Immature natural killer cell (primary cell): Measurements from ENCODE around the gene NPR2. TPM values are rescaled to one million over a fixed set of nuclear protein-coding genes. Genes with fewer than 3 reads are reported as not detected.

Source experiments
- DNase-seq, 3 donors: peaks; one replicate each; pipeline ENCODE4 v3.0.0; 2022; ENCODE audit warnings: mixed read lengths in 1 of 3
- H3K27ac Mint-ChIP-seq, 6 donors: one replicate each; pipeline ENCODE4 v1.8.0; 2020; ENCODE audit warnings: mixed read lengths in 6 of 6, mild to moderate bottlenecking in 5 of 6, inconsistent platforms in 4 of 6, moderate library complexity in 3 of 6
- H3K27me3 Mint-ChIP-seq, 3 donors: one replicate each; pipeline ENCODE4 v1.8.0; 2020 to 2021; ENCODE audit warnings: low read depth in 3 of 3, mild to moderate bottlenecking in 3 of 3, mixed read lengths in 3 of 3, moderate library complexity in 3 of 3, inconsistent platforms in 1 of 3
- H3K36me3 Mint-ChIP-seq, 3 donors: one replicate each; pipeline ENCODE4 v1.8.0; 2020; ENCODE audit warnings: mixed read lengths in 3 of 3, inconsistent platforms in 2 of 3, mild to moderate bottlenecking in 2 of 3
- H3K4me1 Mint-ChIP-seq, 2 donors: one replicate each; pipeline ENCODE4 v1.8.0; 2020; ENCODE audit warnings: inconsistent platforms in 2 of 2, mild to moderate bottlenecking in 2 of 2, mixed read lengths in 2 of 2, moderate library complexity in 1 of 2
- H3K4me3 Mint-ChIP-seq, 5 donors: one replicate each; pipeline ENCODE4 v1.8.0; 2020; ENCODE audit warnings: mild to moderate bottlenecking in 5 of 5, mixed read lengths in 5 of 5, inconsistent platforms in 3 of 5, moderate library complexity in 3 of 5
- H3K9me3 Mint-ChIP-seq, 6 donors: one replicate each; pipeline ENCODE4 v1.8.0; 2020; ENCODE audit warnings: mild to moderate bottlenecking in 6 of 6, mixed read lengths in 6 of 6, inconsistent platforms in 4 of 6, moderate library complexity in 3 of 6
- polyA plus RNA-seq, 3 donors: library from polyadenylated mRNA; unstranded; fragments of 300-500 nt; fragmentation: Illumina TruSeq; gene quantifications; one replicate each; pipeline ENCODE4 v1.2.3, GENCODE V29; 2021

The NPR2 gene
- polyA plus RNA-seq, 3 donors from 2014 or later, result 0.46 TPM; not detected in 2

- no peak overlapping the region for H3K4me3 Mint-ChIP-seq
Observed at GRCh38 chr9:35834260-35835215, 43.1 kb downstream of the NPR2 start.

GRCh38 chr9:35835216-35835632 is 43.8 kb downstream of the NPR2 start:
- no peaks in the 10 kb centered on the region for H3K9me3 Mint-ChIP-seq
- peaks cover 0 to 2% of the 10 kb centered on the region in 2 donors for H3K4me1 Mint-ChIP-seq
- H3K27me3 Mint-ChIP-seq, result peaks cover 0 to 7% (median 3%) of the 10 kb centered on the region in 3 donors
- H3K4me3 Mint-ChIP-seq, result no peak overlapping the region
- no peak overlapping the region for H3K27ac Mint-ChIP-seq
- DNase-seq, result no peak
- no peaks in the 10 kb centered on the region for H3K36me3 Mint-ChIP-seq

More at GRCh38 chr9:35834260-35835215, 43.1 kb downstream of the NPR2 start:
- H3K27me3 Mint-ChIP-seq, result peaks cover 0 to 7% (median 3%) of the 10 kb centered on the region in 3 donors
- H3K4me1 Mint-ChIP-seq, result peaks cover 4 to 9% of the 10 kb centered on the region in 2 donors
- no peak overlapping the region for H3K27ac Mint-ChIP-seq
- no peak for DNase-seq
- no peaks in the 10 kb centered on the region for H3K36me3 Mint-ChIP-seq
- H3K9me3 Mint-ChIP-seq, result no peaks in the 10 kb centered on the region

- Mint-ChIP-seq H3K27ac (no peak overlapping the region), H3K9me3 (no peaks in the 10 kb centered on the region), H3K36me3 (no peaks in the 10 kb centered on the region), H3K4me1 (no peaks in the 10 kb centered on the region), H3K4me3 (no peak overlapping the region), H3K27me3 (peaks cover 0 to 7% (median 3%) of the 10 kb centered on the region in 3 donors)
- no peak for DNase-seq
Observed at GRCh38 chr9:35835766-35836165, 44.4 kb downstream of the NPR2 start.

DNA sequence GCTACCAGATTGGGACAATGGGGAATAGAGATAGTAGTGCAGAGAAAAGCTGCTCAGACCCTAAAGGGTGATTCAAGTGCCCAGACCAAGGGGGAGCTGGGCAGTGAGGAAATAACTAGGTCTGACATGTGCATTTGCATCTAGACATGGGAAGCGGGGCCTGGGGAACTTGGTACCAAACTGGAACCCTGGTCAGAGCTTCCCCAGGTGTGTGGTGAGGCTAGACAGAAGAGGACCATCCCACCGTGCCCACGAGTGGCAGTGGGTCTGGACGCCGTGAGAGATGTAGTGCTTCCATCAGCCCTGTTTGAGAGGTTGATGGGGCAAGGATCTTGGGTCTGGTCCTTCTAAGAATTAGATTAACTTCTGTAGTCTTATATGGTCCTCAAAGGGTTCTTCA is 45.2 kb downstream of the NPR2 start:
- peak overlapping the region in 1 of 6 donors; percentile 6 for H3K27ac Mint-ChIP-seq
- H3K9me3 Mint-ChIP-seq, result no peaks in the 10 kb centered on the region
- DNase-seq, result no peak
- no peak overlapping the region for H3K4me3 Mint-ChIP-seq
- peaks cover 0 to 7% (median 3%) of the 10 kb centered on the region in 3 donors for H3K27me3 Mint-ChIP-seq
- H3K36me3 Mint-ChIP-seq, result no peaks in the 10 kb centered on the region
- no peaks in the 10 kb centered on the region for H3K4me1 Mint-ChIP-seq

DNA sequence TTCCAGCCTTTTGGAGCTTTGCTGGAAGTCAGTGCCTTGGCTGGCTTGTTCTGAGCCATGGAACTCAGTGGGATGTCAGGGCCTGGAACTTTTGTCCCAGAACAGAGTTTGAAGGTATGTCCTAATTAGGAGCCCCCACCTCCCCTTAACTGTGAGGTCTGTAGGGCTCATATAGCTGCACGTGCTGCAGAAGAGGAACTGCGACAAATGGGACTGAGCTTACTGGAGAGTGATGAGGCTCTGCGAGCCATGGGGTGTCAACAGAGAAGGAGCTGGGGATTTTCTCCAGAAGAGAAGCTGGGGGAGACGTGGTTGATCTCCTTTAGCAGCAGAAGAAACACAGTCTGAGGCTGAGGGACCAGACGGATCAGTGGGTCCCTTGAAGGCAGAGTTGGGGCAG is 48.5 kb downstream of the NPR2 start:
- Mint-ChIP-seq H3K27me3 (peaks cover 0 to 10% (median 1%) of the 10 kb centered on the region in 3 donors), H3K9me3 (no peaks in the 10 kb centered on the region), H3K27ac (no peak overlapping the region), H3K4me1 (peaks cover 4 to 6% of the 10 kb centered on the region in 2 donors), H3K36me3 (no peaks in the 10 kb centered on the region), H3K4me3 (no peak overlapping the region)
- DNase-seq, result no peak

DNA sequence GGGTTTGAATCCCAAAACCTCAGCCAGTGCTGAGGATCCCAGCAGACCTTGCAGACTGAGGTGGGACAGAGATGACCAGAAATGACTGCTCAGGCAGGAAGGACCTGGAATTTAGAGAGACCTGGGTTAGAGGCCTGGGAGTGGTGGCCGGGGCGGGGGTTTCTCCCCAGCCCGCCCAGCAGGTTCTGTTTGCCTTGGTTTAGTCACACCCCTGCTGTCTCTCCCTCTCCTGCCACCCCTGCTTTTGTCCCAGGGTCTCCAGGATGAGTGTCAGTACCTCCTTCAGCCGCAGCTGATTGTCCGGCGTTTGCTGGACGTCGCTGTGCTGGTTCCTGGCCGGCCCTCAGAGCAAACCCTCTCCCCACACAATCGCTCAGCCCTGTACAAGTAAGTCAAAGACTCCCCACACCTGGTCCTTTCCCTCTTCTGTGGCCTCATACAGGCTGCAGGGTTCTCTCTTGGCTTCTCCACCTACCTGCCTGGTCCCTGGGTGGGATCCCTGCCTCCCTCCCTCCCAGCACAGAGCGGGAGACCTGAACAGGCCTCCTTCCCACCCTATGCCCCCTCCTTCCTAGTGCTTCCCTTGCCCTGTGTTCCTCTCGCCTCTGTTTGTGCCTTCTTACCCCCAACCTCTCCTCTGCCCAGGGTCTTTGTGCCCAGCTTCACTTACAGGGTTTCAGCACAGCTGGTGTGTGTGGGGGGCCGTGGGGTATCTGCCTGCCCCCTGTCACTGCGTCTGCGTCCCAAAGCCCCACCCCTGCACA is 49.7 kb downstream of the NPR2 start:
- Mint-ChIP-seq H3K4me3 (no peak overlapping the region), H3K36me3 (no peaks in the 10 kb centered on the region), H3K27me3 (peaks cover 0 to 5% (median 1%) of the 10 kb centered on the region in 3 donors), H3K4me1 (peaks cover 12 to 13% of the 10 kb centered on the region in 2 donors), H3K27ac (no peak overlapping the region), H3K9me3 (no peaks in the 10 kb centered on the region)
- DNase-seq, result no peak

- Mint-ChIP-seq H3K4me1 (peaks cover 12 to 13% of the 10 kb centered on the region in 2 donors), H3K4me3 (no peak overlapping the region), H3K36me3 (no peaks in the 10 kb centered on the region), H3K27ac (no peak overlapping the region), H3K9me3 (no peaks in the 10 kb centered on the region), H3K27me3 (peaks cover 0 to 5% (median 1%) of the 10 kb centered on the region in 3 donors)
- DNase-seq, result no peak
Observed at GRCh38 chr9:35841645-35841900, 50.2 kb downstream of the NPR2 start.

- peaks cover 0 to 5% (median 1%) of the 10 kb centered on the region in 3 donors for H3K27me3 Mint-ChIP-seq
- peaks cover 0 to 4% (median under 1%) of the 10 kb centered on the region in 3 donors for H3K36me3 Mint-ChIP-seq
- no peak overlapping the region for H3K4me3 Mint-ChIP-seq
- H3K27ac Mint-ChIP-seq, result no peak overlapping the region
- H3K4me1 Mint-ChIP-seq, result peaks cover 13 to 15% of the 10 kb centered on the region in 2 donors
- H3K9me3 Mint-ChIP-seq, result no peaks in the 10 kb centered on the region
- no peak for DNase-seq
Observed at GRCh38 chr9:35842020-35842745, 50.8 kb downstream of the NPR2 start.

DNA sequence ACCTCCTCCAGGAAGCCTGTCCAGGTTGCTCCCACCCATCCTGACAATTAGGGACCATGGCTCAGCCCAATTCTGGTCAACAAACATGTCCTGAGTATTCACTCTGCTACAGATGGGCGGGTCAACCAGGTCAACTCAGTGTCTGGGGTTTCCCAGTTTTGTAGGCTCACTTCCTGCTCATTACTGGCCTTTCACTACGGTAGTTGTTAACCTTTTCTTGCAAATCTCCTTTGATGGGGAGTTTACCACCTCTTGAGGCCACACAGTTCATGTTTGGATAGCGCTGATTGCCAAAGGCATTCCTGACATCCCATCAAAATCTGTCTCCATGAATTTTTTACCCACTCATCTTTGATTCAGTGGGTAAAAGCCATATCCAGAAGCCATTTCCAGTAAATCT is 51.4 kb downstream of the NPR2 start:
- H3K27ac Mint-ChIP-seq, result no peak overlapping the region
- peaks cover 13 to 15% of the 10 kb centered on the region in 2 donors for H3K4me1 Mint-ChIP-seq
- H3K36me3 Mint-ChIP-seq, result peaks cover 0 to 10% (median 5%) of the 10 kb centered on the region in 3 donors
- peaks cover 0 to 5% (median 1%) of the 10 kb centered on the region in 3 donors for H3K27me3 Mint-ChIP-seq
- H3K9me3 Mint-ChIP-seq, result no peaks in the 10 kb centered on the region
- no peak for DNase-seq
- no peak overlapping the region for H3K4me3 Mint-ChIP-seq

- Mint-ChIP-seq H3K36me3 (peaks cover 4 to 15% (median 7%) of the 10 kb centered on the region in 3 donors), H3K27me3 (peaks cover 0 to 3% (median 1%) of the 10 kb centered on the region in 3 donors), H3K27ac (peak overlapping the region in 1 of 6 donors; percentile 12), H3K4me3 (no peak overlapping the region), H3K4me1 (peaks cover 13 to 15% of the 10 kb centered on the region in 2 donors), H3K9me3 (no peaks in the 10 kb centered on the region)
- DNase-seq, result no peak
Observed at GRCh38 chr9:35844628-35845270, 53.4 kb downstream of the NPR2 start.

GRCh38 chr9:35845824-35846771 is 54.7 kb downstream of the NPR2 start:
- Mint-ChIP-seq H3K36me3 (peaks cover 7 to 15% (median 9%) of the 10 kb centered on the region in 3 donors), H3K27ac (no peak overlapping the region), H3K9me3 (no peaks in the 10 kb centered on the region), H3K27me3 (peaks cover 0 to 3% (median 1%) of the 10 kb centered on the region in 3 donors), H3K4me1 (peaks cover 13 to 15% of the 10 kb centered on the region in 2 donors), H3K4me3 (no peak overlapping the region)
- no peak for DNase-seq

DNA sequence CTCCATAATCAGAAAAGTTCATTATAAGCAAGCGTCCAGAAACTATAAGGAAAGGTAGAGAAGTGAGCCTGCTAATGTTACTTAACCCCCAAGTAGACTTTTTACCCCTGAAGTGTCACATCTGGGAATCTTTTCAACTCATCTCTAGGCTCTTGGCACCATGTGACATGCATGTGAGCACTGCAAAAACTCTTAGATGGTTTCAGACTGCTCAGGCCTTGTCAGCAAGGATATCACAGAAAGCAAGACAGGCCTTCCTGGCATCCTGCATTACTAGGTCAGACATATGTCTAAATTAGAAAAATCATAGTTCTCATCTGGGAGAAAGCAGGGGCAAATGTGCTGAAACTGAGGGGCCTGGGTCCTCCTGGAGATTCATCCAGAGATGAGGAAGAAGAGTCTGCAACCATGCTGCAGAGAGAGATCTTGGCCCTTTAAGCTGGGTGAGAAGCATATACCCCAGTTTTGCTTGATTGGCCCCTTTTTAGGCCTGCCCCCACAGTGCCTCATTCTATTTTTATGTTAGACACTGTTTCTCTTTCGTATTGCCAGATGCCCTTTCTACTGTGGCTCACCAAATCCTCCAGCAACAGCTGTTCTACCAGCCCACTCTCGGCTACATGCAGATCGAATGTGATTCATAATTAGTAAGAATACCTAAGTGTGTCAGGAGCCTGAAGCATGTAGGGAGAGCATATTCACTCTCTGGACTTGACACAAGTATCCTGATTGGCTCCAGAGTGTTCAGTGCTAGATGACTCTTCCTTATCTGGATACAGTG is 56.6 kb downstream of the NPR2 start:
- Mint-ChIP-seq H3K4me3 (peak overlapping the region in 1 of 5 donors; percentile 6), H3K9me3 (no peaks in the 10 kb centered on the region), H3K27me3 (peaks cover 0 to 2% (median 1%) of the 10 kb centered on the region in 3 donors), H3K4me1 (peaks cover 13 to 15% of the 10 kb centered on the region in 2 donors), H3K36me3 (peaks cover 7 to 15% (median 9%) of the 10 kb centered on the region in 3 donors), H3K27ac (no peak overlapping the region)
- DNase-seq, result no peak
